ENCODE results near the gene IP6K2.
A peak's percentile ranks its signal among the peaks of the same experiment; 100 is the strongest.
"Not testable (repeated sequence)": the region's sequence is repeated elsewhere in the genome, so short reads cannot be mapped to it uniquely, and the experiment has no call there.

Gene IP6K2

GRCh38 chr3:48716982-48717746 is at the start of gene IP6K2:
IP6K2 (minus strand) TSS chr3:48717221; CDS start chr3:48695291, 21,930 bp downstream.
- DNase-seq: peak; percentile 99

GRCh38 chr3:48765376-48765775 is 48.4 kb upstream of the IP6K2 start:
- no peak for DNase-seq

- no peak for DNase-seq
Measured at GRCh38 chr3:48762816-48763215, 45.8 kb upstream of the IP6K2 start.

GRCh38 chr3:48759991-48760540 is 43.0 kb upstream of the IP6K2 start:
- DNase-seq: not testable (repeated sequence)

GRCh38 chr3:48759531-48759930 is 42.5 kb upstream of the IP6K2 start:
- DNase-seq: not testable (repeated sequence)

- no peak for DNase-seq
Measured at GRCh38 chr3:48759071-48759470, 42.0 kb upstream of the IP6K2 start.

- peak; percentile 43 for DNase-seq
Measured at GRCh38 chr3:48756640-48757039, 39.6 kb upstream of the IP6K2 start.

- no peak for DNase-seq
Measured at GRCh38 chr3:48750856-48751255, 33.8 kb upstream of the IP6K2 start.

GRCh38 chr3:48748754-48749153 is 31.7 kb upstream of the IP6K2 start:
- DNase-seq: no peak

GRCh38 chr3:48747706-48748105 is 30.7 kb upstream of the IP6K2 start:
- no peak for DNase-seq

- DNase-seq: no peak
Measured at GRCh38 chr3:48747015-48747615, 30.1 kb upstream of the IP6K2 start.

GRCh38 chr3:48743773-48744172 is 26.8 kb upstream of the IP6K2 start:
- no peak for DNase-seq

- not testable (repeated sequence) for DNase-seq
Measured at GRCh38 chr3:48741226-48741625, 24.2 kb upstream of the IP6K2 start.

- peak; percentile 63 for DNase-seq
Measured at GRCh38 chr3:48739955-48740823, 23.2 kb upstream of the IP6K2 start.

GRCh38 chr3:48739617-48739954 is 22.6 kb upstream of the IP6K2 start:
- no peak for DNase-seq

- no peak for DNase-seq
Measured at GRCh38 chr3:48738926-48739616, 22.1 kb upstream of the IP6K2 start.

- DNase-seq: no peak
Measured at GRCh38 chr3:48738144-48738536, 21.1 kb upstream of the IP6K2 start.

GRCh38 chr3:48735075-48735767 is 18.2 kb upstream of the IP6K2 start:
- DNase-seq: not testable (repeated sequence)

GRCh38 chr3:48734541-48734940 is 17.5 kb upstream of the IP6K2 start:
- not testable (repeated sequence) for DNase-seq

- not testable (repeated sequence) for DNase-seq
Measured at GRCh38 chr3:48733752-48734518, 16.9 kb upstream of the IP6K2 start.

- no peak for DNase-seq
Measured at GRCh38 chr3:48727511-48727910, 10.5 kb upstream of the IP6K2 start.

Data from activated CD4-positive, alpha-beta T cell treated with anti-CD3 and anti-CD28 coated beads, Interleukin-2, Interleukin-6, amounts not matched to agents 100 ng/mL and 50 ng/mL, durations not matched to agents 16 hours and 8 hours (primary cell).